SK-N-SH treated with all-trans-retinoic acid at 6 μM for 48 hours (cell line): Measurements from ENCODE around the gene CEP20.
"Not testable (repeated sequence)": the region's sequence is repeated elsewhere in the genome, so short reads cannot be mapped to it uniquely, and the experiment has no call there.

ENCODE experiments used
- ATAC-seq: fragments of 200-7000 bp; cut with Tn5 transposase; 3 replicates; pipeline ENCODE4 v1.9.1; 2020; ENCODE audit warnings: mild to moderate bottlenecking, moderate library complexity
- ARNTL ChIP-seq: fragments of 450-650 bp; formaldehyde crosslinking; IDR thresholded peaks from 2 replicates; pipeline ENCODE4 v1.5.0; 2020; ENCODE audit warnings: low read depth, mild to moderate bottlenecking, moderate library complexity, borderline replicate concordance
- BACH2 ChIP-seq: fragments of 250-450 bp; sonication (Bioruptor Pico); IDR thresholded peaks from 2 replicates; pipeline ENCODE4 v1.9.0; 2021; ENCODE audit warnings: mild to moderate bottlenecking, borderline replicate concordance
- CREB5 ChIP-seq: fragments of 250-450 bp; sonication (Bioruptor Pico); IDR thresholded peaks from 2 replicates; pipeline ENCODE4 v1.5.1; 2020; ENCODE audit warnings: low read depth, mild to moderate bottlenecking, moderate library complexity
- CSDC2 ChIP-seq: fragments of 250-450 bp; sonication (Bioruptor Pico); IDR thresholded peaks from 2 replicates; pipeline ENCODE4 v1.5.0; 2020; ENCODE audit warnings: mild to moderate bottlenecking, moderate library complexity
- CSRNP3 ChIP-seq: fragments of 250-450 bp; sonication (Bioruptor Pico); IDR thresholded peaks from 2 replicates; pipeline ENCODE4 v1.5.1; 2021; ENCODE audit warnings: mild to moderate bottlenecking, moderate library complexity
- ESRRG ChIP-seq: fragments of 250-450 bp; sonication (Bioruptor Pico); IDR thresholded peaks from 2 replicates; pipeline ENCODE4 v1.6.1; 2021; ENCODE audit warnings: mild to moderate bottlenecking
- GLIS3 ChIP-seq: fragments of 250-450 bp; sonication (Bioruptor Pico); IDR thresholded peaks from 2 replicates; pipeline ENCODE4 v1.5.0; 2020; ENCODE audit warnings: mild to moderate bottlenecking, moderate library complexity
- ISL1 ChIP-seq: fragments of 250-450 bp; sonication (Bioruptor Pico); IDR thresholded peaks from 2 replicates; pipeline ENCODE4 v2.1.2; 2022; ENCODE audit warnings: mild to moderate bottlenecking, moderate library complexity
- OSR1 ChIP-seq: fragments of 250-450 bp; sonication (Bioruptor Pico); IDR thresholded peaks from 2 replicates; pipeline ENCODE4 v1.8.0; 2022; ENCODE audit warnings: moderate library complexity, mild to moderate bottlenecking, inconsistent platforms
- PATZ1 ChIP-seq: fragments of 250-450 bp; sonication (Bioruptor Pico); IDR thresholded peaks from 2 replicates; pipeline ENCODE4 v1.8.0; 2020; ENCODE audit warnings: mild to moderate bottlenecking, moderate library complexity, borderline replicate concordance
- POU6F1 ChIP-seq: fragments of 250-450 bp; sonication (Bioruptor Pico); IDR thresholded peaks from 2 replicates; pipeline ENCODE4 v1.8.0; 2021; ENCODE audit warnings: low read depth, mild to moderate bottlenecking, moderate library complexity, borderline replicate concordance
- PPARA ChIP-seq: fragments of 250-450 bp; sonication (Bioruptor Pico); IDR thresholded peaks from 2 replicates; pipeline ENCODE4 v1.5.0; 2020; ENCODE audit warnings: mild to moderate bottlenecking, borderline replicate concordance
- RARB ChIP-seq: fragments of 250-450 bp; sonication (Bioruptor Pico); IDR thresholded peaks from 2 replicates; pipeline ENCODE4 v1.8.0; 2021; ENCODE audit warnings: mild to moderate bottlenecking, moderate library complexity
- SNAI2 ChIP-seq: fragments of 250-450 bp; sonication (Bioruptor Pico); IDR thresholded peaks from 2 replicates; pipeline ENCODE4 v1.5.0; 2020; ENCODE audit warnings: mild to moderate bottlenecking, moderate library complexity
- TCF4 ChIP-seq: fragments of 250-450 bp; sonication (Bioruptor Pico); IDR thresholded peaks from 2 replicates; pipeline ENCODE4 v1.8.0; 2021; ENCODE audit warnings: mild to moderate bottlenecking, moderate library complexity, borderline replicate concordance
- TSHZ2 ChIP-seq: fragments of 250-450 bp; sonication (Bioruptor Pico); IDR thresholded peaks from 2 replicates; pipeline ENCODE4 v1.5.0; 2020; ENCODE audit warnings: mild to moderate bottlenecking, moderate library complexity
- ZC3H10 ChIP-seq: fragments of 250-450 bp; sonication (Bioruptor Pico); IDR thresholded peaks from 2 replicates; pipeline ENCODE4 v1.5.1; 2021; ENCODE audit warnings: mild to moderate bottlenecking, moderate library complexity
- ZNF70 ChIP-seq: fragments of 450-650 bp; formaldehyde crosslinking; IDR thresholded peaks from 2 replicates; pipeline ENCODE4 v1.5.0; 2020; ENCODE audit warnings: mild to moderate bottlenecking, moderate library complexity
- ZNF8 ChIP-seq: fragments of 450-650 bp; formaldehyde crosslinking; IDR thresholded peaks from 2 replicates; pipeline ENCODE4 v1.5.0; 2020; ENCODE audit warnings: mild to moderate bottlenecking, moderate library complexity

The CEP20 gene

GRCh38 chr16:15854906-15855703, 33.3 kb downstream of the CEP20 start:
- TF ChIP-seq CREB5 (CRISPR knock-in tag) (no peak), RARB (no peak), GLIS3 (CRISPR knock-in tag) (no peak), OSR1 (no peak), BACH2 (CRISPR knock-in tag) (no peak), ESRRG (no peak), SNAI2 (no peak), ARNTL (CRISPR knock-in tag) (no peak), POU6F1 (CRISPR knock-in tag) (no peak), TCF4 (CRISPR knock-in tag) (no peak), TSHZ2 (CRISPR knock-in tag) (no peak)
- TF ChIP-seq, all 23 proteins: peak for 0
- no peak for ATAC-seq

GRCh38 chr16:15854061-15854460, 34.3 kb downstream of the CEP20 start:
- TF ChIP-seq ZC3H10 (CRISPR knock-in tag) (no peak), ARNTL (CRISPR knock-in tag) (no peak)
- ATAC-seq: no peak

GRCh38 chr16:15853021-15853420, 35.4 kb downstream of the CEP20 start:
- no peak for TF ChIP-seq CSRNP3
- TF ChIP-seq PATZ1 (CRISPR knock-in tag): no peak
- no peak for TF ChIP-seq ZNF8 (CRISPR knock-in tag)
- no peak for TF ChIP-seq PPARA
- no peak for TF ChIP-seq CSDC2 (CRISPR knock-in tag)
- TF ChIP-seq TSHZ2 (CRISPR knock-in tag): no peak
- no peak for TF ChIP-seq ZNF70 (CRISPR knock-in tag)
- no peak for TF ChIP-seq SNAI2
- no peak for TF ChIP-seq ZC3H10 (CRISPR knock-in tag)
- TF ChIP-seq ISL1: no peak
- TF ChIP-seq BACH2 (CRISPR knock-in tag): no peak
- no peak for TF ChIP-seq RARB
- TF ChIP-seq GLIS3 (CRISPR knock-in tag): no peak
- no peak for ATAC-seq

- not testable (repeated sequence) for ATAC-seq
These were observed 37.8 kb downstream of the CEP20 start for GRCh38 chr16:15850555-15850954.
